ENCODE results near the gene TGFBR3. TPM values are rescaled to one million over a fixed set of nuclear protein-coding genes. Genes with fewer than 3 reads are reported as not detected.

TGFBR3 gene
- total RNA-seq (2014; rRNA removed; shearing (Covaris generic)): 7.7 and 10.1 TPM in 2 replicates

- no peaks in the 10 kb centered on the region for H3K36me3 ChIP-seq
- no peaks in the 10 kb centered on the region for H3K27me3 ChIP-seq
- H3K4me3 ChIP-seq: peak within 1 kb of the TSS; percentile 83
Measured at GRCh38 chr1:91885716-91886506, at the start of gene TGFBR3. Gene TGFBR3 (minus strand): TSS chr1:91886151. CDS start chr1:91861531, 24,620 bp downstream.

GRCh38 chr1:91929250-91929649 is 43.3 kb upstream of the TGFBR3 start:
- Histone ChIP-seq H3K27ac (no peak overlapping the region), H3K4me3 (no peak overlapping the region), H3K4me1 (no peaks in the 10 kb centered on the region), H3K9me3 (replicated peaks) (no peaks in the 10 kb centered on the region), H3K36me3 (no peaks in the 10 kb centered on the region), H3K27me3 (no peaks in the 10 kb centered on the region)
- peak; percentile 13 to 24 for DNase-seq

More at GRCh38 chr1:91885716-91886506, at the start of gene TGFBR3:
- Histone ChIP-seq H3K27ac (peak within 1 kb of the TSS; percentile 54), H3K4me1 (no peaks in the 10 kb centered on the region), H3K9me3 (replicated peaks) (no peaks in the 10 kb centered on the region)
- DNase-seq: peak; percentile 87 to 89

GRCh38 chr1:91928026-91928425 is 42.1 kb upstream of the TGFBR3 start:
- Histone ChIP-seq H3K27ac (no peak overlapping the region), H3K4me3 (no peak overlapping the region), H3K36me3 (no peaks in the 10 kb centered on the region), H3K27me3 (no peaks in the 10 kb centered on the region), H3K9me3 (replicated peaks) (no peaks in the 10 kb centered on the region), H3K4me1 (no peaks in the 10 kb centered on the region)
- DNase-seq: no peak

- no peak overlapping the region for H3K4me3 ChIP-seq
- H3K27me3 ChIP-seq: no peaks in the 10 kb centered on the region
- H3K4me1 ChIP-seq: no peaks in the 10 kb centered on the region
- H3K9me3 ChIP-seq (replicated peaks): no peaks in the 10 kb centered on the region
- no peak overlapping the region for H3K27ac ChIP-seq
- DNase-seq: no peak
- H3K36me3 ChIP-seq: no peaks in the 10 kb centered on the region
Measured at GRCh38 chr1:91925644-91926435, 39.9 kb upstream of the TGFBR3 start.

GRCh38 chr1:91924146-91924545 is 38.2 kb upstream of the TGFBR3 start:
- DNase-seq: no peak
- no peak overlapping the region for H3K4me3 ChIP-seq
- no peaks in the 10 kb centered on the region for H3K27me3 ChIP-seq
- no peaks in the 10 kb centered on the region for H3K36me3 ChIP-seq
- no peaks in the 10 kb centered on the region for H3K9me3 ChIP-seq (replicated peaks)
- no peak overlapping the region for H3K27ac ChIP-seq
- H3K4me1 ChIP-seq: no peaks in the 10 kb centered on the region

- H3K36me3 ChIP-seq: no peaks in the 10 kb centered on the region
- no peak for DNase-seq
- H3K27me3 ChIP-seq: no peaks in the 10 kb centered on the region
- no peaks in the 10 kb centered on the region for H3K4me1 ChIP-seq
- no peak overlapping the region for H3K27ac ChIP-seq
- H3K4me3 ChIP-seq: no peak overlapping the region
- H3K9me3 ChIP-seq (replicated peaks): no peaks in the 10 kb centered on the region
Measured at GRCh38 chr1:91919962-91920361, 34.0 kb upstream of the TGFBR3 start.

- Histone ChIP-seq H3K36me3 (no peaks in the 10 kb centered on the region), H3K4me3 (no peak overlapping the region), H3K9me3 (replicated peaks) (no peaks in the 10 kb centered on the region), H3K27ac (no peak overlapping the region), H3K27me3 (no peaks in the 10 kb centered on the region), H3K4me1 (no peaks in the 10 kb centered on the region)
- DNase-seq: no peak
Measured at GRCh38 chr1:91916811-91917460, 31.0 kb upstream of the TGFBR3 start.

GRCh38 chr1:91916046-91916445 is 30.1 kb upstream of the TGFBR3 start:
- no peak overlapping the region for H3K27ac ChIP-seq
- no peak overlapping the region for H3K4me3 ChIP-seq
- no peaks in the 10 kb centered on the region for H3K4me1 ChIP-seq
- DNase-seq: no peak
- no peaks in the 10 kb centered on the region for H3K9me3 ChIP-seq (replicated peaks)
- no peaks in the 10 kb centered on the region for H3K27me3 ChIP-seq
- no peaks in the 10 kb centered on the region for H3K36me3 ChIP-seq

- Histone ChIP-seq H3K27ac (no peak overlapping the region), H3K4me3 (no peak overlapping the region), H3K36me3 (no peaks in the 10 kb centered on the region), H3K9me3 (replicated peaks) (no peaks in the 10 kb centered on the region), H3K27me3 (no peaks in the 10 kb centered on the region), H3K4me1 (no peaks in the 10 kb centered on the region)
- DNase-seq: no peak
Measured at GRCh38 chr1:91913018-91913417, 27.1 kb upstream of the TGFBR3 start.

- Histone ChIP-seq H3K4me3 (no peak overlapping the region), H3K9me3 (replicated peaks) (no peaks in the 10 kb centered on the region), H3K4me1 (no peaks in the 10 kb centered on the region), H3K36me3 (no peaks in the 10 kb centered on the region), H3K27ac (no peak overlapping the region), H3K27me3 (no peaks in the 10 kb centered on the region)
- no peak for DNase-seq
Measured at GRCh38 chr1:91912266-91912665, 26.3 kb upstream of the TGFBR3 start.

GRCh38 chr1:91901231-91901630 is 15.3 kb upstream of the TGFBR3 start:
- H3K9me3 ChIP-seq (replicated peaks): no peaks in the 10 kb centered on the region
- H3K27me3 ChIP-seq: no peaks in the 10 kb centered on the region
- no peaks in the 10 kb centered on the region for H3K36me3 ChIP-seq
- no peak overlapping the region for H3K4me3 ChIP-seq
- H3K4me1 ChIP-seq: no peaks in the 10 kb centered on the region
- DNase-seq: no peak
- H3K27ac ChIP-seq: no peak overlapping the region

- no peaks in the 10 kb centered on the region for H3K36me3 ChIP-seq
- no peaks in the 10 kb centered on the region for H3K27me3 ChIP-seq
- no peaks in the 10 kb centered on the region for H3K4me1 ChIP-seq
- no peak for DNase-seq
- H3K4me3 ChIP-seq: no peak overlapping the region
- H3K9me3 ChIP-seq (replicated peaks): no peaks in the 10 kb centered on the region
- H3K27ac ChIP-seq: no peak overlapping the region
Measured at GRCh38 chr1:91900562-91900961, 14.6 kb upstream of the TGFBR3 start.

- Histone ChIP-seq H3K9me3 (replicated peaks) (no peaks in the 10 kb centered on the region), H3K27ac (no peak overlapping the region), H3K36me3 (no peaks in the 10 kb centered on the region), H3K4me1 (no peaks in the 10 kb centered on the region), H3K27me3 (no peaks in the 10 kb centered on the region), H3K4me3 (no peak overlapping the region)
- DNase-seq: no peak
Measured at GRCh38 chr1:91897016-91897415, 11.1 kb upstream of the TGFBR3 start.

- Histone ChIP-seq H3K9me3 (replicated peaks) (no peaks in the 10 kb centered on the region), H3K27me3 (no peaks in the 10 kb centered on the region), H3K4me3 (no peak overlapping the region), H3K4me1 (no peaks in the 10 kb centered on the region), H3K36me3 (no peaks in the 10 kb centered on the region), H3K27ac (no peak overlapping the region)
- DNase-seq: no peak
Measured at GRCh38 chr1:91895832-91896556, 10.0 kb upstream of the TGFBR3 start.
